ENCODE data around the gene APBA1.

DNA sequence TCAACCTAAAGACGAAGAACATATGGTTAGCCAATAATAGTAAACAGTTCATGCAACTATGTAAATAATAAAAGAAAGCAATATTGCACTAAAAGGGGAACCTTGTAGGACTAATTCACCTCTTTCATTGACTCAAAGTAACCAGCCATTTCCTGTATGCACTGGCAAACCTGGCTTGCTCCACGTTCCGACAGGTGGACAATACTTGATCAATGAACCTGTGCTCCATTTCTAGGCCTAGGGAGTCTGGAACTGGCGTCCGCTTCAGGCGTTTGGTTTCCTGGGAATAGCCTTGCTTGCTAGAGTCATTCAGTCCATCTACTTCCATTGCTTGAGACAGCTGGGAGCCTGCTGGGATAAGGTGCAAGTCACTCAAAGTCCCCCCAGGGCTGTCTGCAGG is 46.0 kb upstream of the APBA1 start:
- TF ChIP-seq RAD21 (IDR thresholded peaks at IDR 0.05; ENCODE audit: low read length) (no peak), SMC3 (IDR thresholded peaks at IDR 0.05; ENCODE audit: low read depth, low read length) (no peak), RFX5 (IDR thresholded peaks at IDR 0.05; ENCODE audit: low read depth, low read length) (no peak), FOS (IDR thresholded peaks at IDR 0.05; ENCODE audit: low read depth, low read length) (no peak), BHLHE40 (IDR thresholded peaks at IDR 0.05; ENCODE audit: low read depth, low read length) (no peak), POLR2A (IDR thresholded peaks at IDR 0.05; ENCODE audit: low read depth, low read length) (no peak), MXI1 (IDR thresholded peaks at IDR 0.05; ENCODE audit: borderline replicate concordance, low read depth, low read length) (no peak)
- TF ChIP-seq, protein P1, sequence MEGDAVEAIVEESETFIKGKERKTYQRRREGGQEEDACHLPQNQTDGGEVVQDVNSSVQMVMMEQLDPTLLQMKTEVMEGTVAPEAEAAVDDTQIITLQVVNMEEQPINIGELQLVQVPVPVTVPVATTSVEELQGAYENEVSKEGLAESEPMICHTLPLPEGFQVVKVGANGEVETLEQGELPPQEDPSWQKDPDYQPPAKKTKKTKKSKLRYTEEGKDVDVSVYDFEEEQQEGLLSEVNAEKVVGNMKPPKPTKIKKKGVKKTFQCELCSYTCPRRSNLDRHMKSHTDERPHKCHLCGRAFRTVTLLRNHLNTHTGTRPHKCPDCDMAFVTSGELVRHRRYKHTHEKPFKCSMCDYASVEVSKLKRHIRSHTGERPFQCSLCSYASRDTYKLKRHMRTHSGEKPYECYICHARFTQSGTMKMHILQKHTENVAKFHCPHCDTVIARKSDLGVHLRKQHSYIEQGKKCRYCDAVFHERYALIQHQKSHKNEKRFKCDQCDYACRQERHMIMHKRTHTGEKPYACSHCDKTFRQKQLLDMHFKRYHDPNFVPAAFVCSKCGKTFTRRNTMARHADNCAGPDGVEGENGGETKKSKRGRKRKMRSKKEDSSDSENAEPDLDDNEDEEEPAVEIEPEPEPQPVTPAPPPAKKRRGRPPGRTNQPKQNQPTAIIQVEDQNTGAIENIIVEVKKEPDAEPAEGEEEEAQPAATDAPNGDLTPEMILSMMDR (conservative IDR thresholded peaks at IDR 0.05; ENCODE audit: low read depth, low read length) = no peak

Data from IMR-90 (cell line).